ENCODE data around the gene ARHGEF26. TPM values are rescaled to one million over a fixed set of nuclear protein-coding genes. Genes with fewer than 3 reads are reported as not detected.

ARHGEF26 gene
- total and polyA plus RNA-seq, 7 donors = 2.3 to 125 (median 48.4) TPM

GRCh38 chr3:154122552-154122911 is 1.3 kb downstream of the ARHGEF26 start:
- peaks cover 0 to 4% (median 0%) of the 10 kb centered on the region in 4 donors for H3K36me3 ChIP-seq
- 31 to 63% methylated on average over 18 of the region's 18 CpGs for WGBS, 2 donors
- no peak for TF ChIP-seq CTCF (IDR thresholded peaks at IDR 0.05)
- TF ChIP-seq POLR2AphosphoS5 (IDR thresholded peaks at IDR 0.05) = no peak
- no peak for TF ChIP-seq EP300 (IDR thresholded peaks at IDR 0.05)
- no peak for TF ChIP-seq POLR2A (IDR thresholded peaks at IDR 0.05)
- intact Hi-C loops (cut with DNase I) = loop anchor here (5.0 to 10.0 kb wide), 2 partner anchors 60 to 202 kb away; partner anchors contain the start of gene DHX36
- H3K27ac ChIP-seq = peak overlapping the region; percentile 79 to 94 (median 88)
- peaks cover 0 to 42% (median 24%) of the 10 kb centered on the region in 4 donors for H3K4me1 ChIP-seq
- no peaks in the 10 kb centered on the region for H3K9me3 ChIP-seq
- DNase-seq = no peak
- H3K4me3 ChIP-seq = peak overlapping the region; percentile 78 to 97 (median 96)
- H3K27me3 ChIP-seq = no peaks in the 10 kb centered on the region

DNA sequence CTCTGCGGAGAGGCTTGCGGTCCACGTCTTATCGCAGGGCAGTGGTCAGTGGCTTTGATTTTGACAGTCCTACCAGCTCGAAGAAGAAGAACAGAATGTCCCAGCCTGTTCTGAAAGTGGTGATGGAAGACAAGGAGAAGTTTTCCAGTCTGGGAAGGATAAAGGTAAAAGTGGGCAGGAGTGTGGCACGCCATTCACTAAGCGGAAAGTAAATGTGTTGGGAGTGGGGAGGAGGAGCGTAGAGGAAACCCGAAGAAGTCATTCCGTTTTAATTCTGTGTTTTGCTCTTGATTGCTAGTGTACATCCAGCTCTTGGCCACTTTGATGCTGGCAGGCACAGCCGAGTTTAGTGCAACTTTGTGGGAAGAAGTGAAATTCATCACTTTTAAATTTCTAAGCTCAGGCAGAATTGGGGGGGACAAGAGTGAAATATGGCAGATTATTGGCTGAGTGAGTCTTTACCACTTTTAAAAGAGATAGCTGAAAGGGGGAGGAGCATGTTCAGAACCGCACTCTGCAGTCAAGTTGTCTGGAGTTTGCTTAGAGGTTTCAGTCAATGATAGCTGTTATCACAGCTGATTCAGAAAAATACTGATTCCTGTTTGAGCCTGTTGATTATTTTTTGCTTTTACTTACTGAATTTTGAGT is 1.8 kb downstream of the ARHGEF26 start:
- TF ChIP-seq EP300 (IDR thresholded peaks at IDR 0.05) (no peak), POLR2A (IDR thresholded peaks at IDR 0.05) (no peak), CTCF (IDR thresholded peaks at IDR 0.05) (no peak), POLR2AphosphoS5 (IDR thresholded peaks at IDR 0.05) (peak in 3 of 4 donors; percentile 12 to 61 (median 35))
- Histone ChIP-seq H3K36me3 (peaks cover 0 to 9% (median 0%) of the 10 kb centered on the region in 4 donors), H3K4me3 (peak overlapping the region; percentile 78 to 97 (median 96)), H3K9me3 (no peaks in the 10 kb centered on the region), H3K27me3 (no peaks in the 10 kb centered on the region), H3K4me1 (peaks cover 0 to 47% (median 28%) of the 10 kb centered on the region in 4 donors), H3K27ac (peak overlapping the region; percentile 79 to 94 (median 88))
- 42 to 60% methylated on average over 12 of the region's 12 CpGs for WGBS, 2 donors
- intact Hi-C loops (cut with DNase I) = loop anchor here (5.0 to 10.0 kb wide), 2 partner anchors 59 to 202 kb away; partner anchors contain the start of gene DHX36
- no peak for DNase-seq

- WGBS, 2 donors = 55 to 73% methylated on average over 3 of the region's 3 CpGs
- no peaks in the 10 kb centered on the region for H3K27me3 ChIP-seq
- H3K27ac ChIP-seq = peak overlapping the region in 3 of 4 donors; percentile 79 to 94 (median 91)
- H3K36me3 ChIP-seq = peaks cover 0 to 18% (median 0%) of the 10 kb centered on the region in 4 donors
- no peak for DNase-seq
- intact Hi-C loops (cut with DNase I) = loop anchor here (5.0 to 10.0 kb wide), 2 partner anchors 58 to 201 kb away; partner anchors contain the start of gene DHX36
- H3K4me3 ChIP-seq = peak overlapping the region; percentile 78 to 97 (median 96)
- H3K9me3 ChIP-seq = no peaks in the 10 kb centered on the region
- TF ChIP-seq CTCF (IDR thresholded peaks at IDR 0.05) = no peak
- TF ChIP-seq POLR2AphosphoS5 (IDR thresholded peaks at IDR 0.05) = no peak
- no peak for TF ChIP-seq EP300 (IDR thresholded peaks at IDR 0.05)
- no peak for TF ChIP-seq POLR2A (IDR thresholded peaks at IDR 0.05)
- H3K4me1 ChIP-seq = peaks cover 0 to 56% (median 37%) of the 10 kb centered on the region in 4 donors
Measured at GRCh38 chr3:154123906-154124305, 2.7 kb downstream of the ARHGEF26 start.

DNA sequence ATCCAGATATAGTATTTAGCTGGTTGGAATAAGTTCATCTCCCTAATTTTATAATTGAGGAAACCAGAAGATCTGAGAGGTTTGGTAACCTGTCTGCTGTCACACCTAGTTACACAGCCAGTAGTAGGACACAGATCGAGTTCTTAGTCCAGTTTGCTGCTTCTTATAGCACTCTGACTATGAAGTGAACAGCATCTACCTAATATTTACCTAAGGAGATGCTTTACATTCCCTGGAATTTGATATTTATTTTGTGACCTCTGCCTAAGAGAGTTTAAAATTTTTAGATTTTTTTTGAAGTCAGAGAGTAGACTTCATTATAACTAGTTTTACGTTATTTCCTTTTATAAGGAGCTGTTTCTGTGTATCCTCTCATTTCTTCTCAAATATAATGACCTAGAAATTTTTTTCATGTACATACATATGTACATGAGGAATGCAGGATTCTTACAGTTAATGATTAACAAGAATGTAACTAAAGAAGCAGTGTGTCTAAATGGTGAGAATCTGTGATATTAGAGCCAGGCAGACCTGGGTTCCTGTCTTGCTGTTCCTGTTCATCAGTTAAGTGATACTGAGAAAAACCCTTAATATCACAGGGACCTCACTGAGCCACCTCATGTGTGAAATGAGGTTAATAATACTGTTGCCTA is 4.3 kb downstream of the ARHGEF26 start:
- intact Hi-C loops (cut with DNase I) = loop anchor here (10.0 kb wide), 1 partner anchor 199 kb away; the partner anchor contains the start of gene DHX36
- H3K4me1 ChIP-seq = peaks cover 0 to 62% (median 46%) of the 10 kb centered on the region in 4 donors
- H3K9me3 ChIP-seq = no peaks in the 10 kb centered on the region
- peaks cover 0 to 31% (median 0%) of the 10 kb centered on the region in 4 donors for H3K36me3 ChIP-seq
- 28 to 72% methylated on average over 2 of the region's 2 CpGs for WGBS, 2 donors
- no peak for DNase-seq
- no peaks in the 10 kb centered on the region for H3K27me3 ChIP-seq
- TF ChIP-seq EP300 (IDR thresholded peaks at IDR 0.05) (no peak), POLR2AphosphoS5 (IDR thresholded peaks at IDR 0.05) (no peak), POLR2A (IDR thresholded peaks at IDR 0.05) (no peak), CTCF (IDR thresholded peaks at IDR 0.05) (no peak)
- peak overlapping the region in 2 of 4 donors; percentile 31 to 91 for H3K27ac ChIP-seq
- peak overlapping the region in 3 of 4 donors; percentile 78 to 97 (median 97) for H3K4me3 ChIP-seq

Measured in sigmoid colon (tissue), 7 donors.